MV-4-11 (cell line): ENCODE measurements around the gene STK33.

Experiments
- DNase-seq: peaks from one replicate; lab custom pipeline; 2025; lab: John Stamatoyannopoulos, UW

Gene STK33

DNA sequence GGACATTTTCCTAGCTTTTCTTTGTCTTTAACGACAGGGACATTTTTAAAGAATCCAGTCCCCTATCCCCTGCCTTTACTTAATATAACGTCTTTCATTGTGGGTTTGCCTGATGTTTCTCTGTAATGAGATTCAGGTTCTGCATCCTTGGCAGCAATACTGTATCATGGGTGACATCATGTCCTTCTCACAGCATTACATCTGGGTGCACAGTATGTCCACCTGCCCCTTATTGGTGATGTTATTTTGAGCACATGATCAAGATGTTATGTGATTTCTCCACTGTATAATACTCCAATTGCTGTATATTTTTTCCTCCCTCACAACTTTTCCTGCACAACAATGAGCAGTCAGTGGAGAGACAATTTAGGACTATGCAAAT, 9.7 kb upstream of the STK33 start:
- no peak for DNase-seq

DNA sequence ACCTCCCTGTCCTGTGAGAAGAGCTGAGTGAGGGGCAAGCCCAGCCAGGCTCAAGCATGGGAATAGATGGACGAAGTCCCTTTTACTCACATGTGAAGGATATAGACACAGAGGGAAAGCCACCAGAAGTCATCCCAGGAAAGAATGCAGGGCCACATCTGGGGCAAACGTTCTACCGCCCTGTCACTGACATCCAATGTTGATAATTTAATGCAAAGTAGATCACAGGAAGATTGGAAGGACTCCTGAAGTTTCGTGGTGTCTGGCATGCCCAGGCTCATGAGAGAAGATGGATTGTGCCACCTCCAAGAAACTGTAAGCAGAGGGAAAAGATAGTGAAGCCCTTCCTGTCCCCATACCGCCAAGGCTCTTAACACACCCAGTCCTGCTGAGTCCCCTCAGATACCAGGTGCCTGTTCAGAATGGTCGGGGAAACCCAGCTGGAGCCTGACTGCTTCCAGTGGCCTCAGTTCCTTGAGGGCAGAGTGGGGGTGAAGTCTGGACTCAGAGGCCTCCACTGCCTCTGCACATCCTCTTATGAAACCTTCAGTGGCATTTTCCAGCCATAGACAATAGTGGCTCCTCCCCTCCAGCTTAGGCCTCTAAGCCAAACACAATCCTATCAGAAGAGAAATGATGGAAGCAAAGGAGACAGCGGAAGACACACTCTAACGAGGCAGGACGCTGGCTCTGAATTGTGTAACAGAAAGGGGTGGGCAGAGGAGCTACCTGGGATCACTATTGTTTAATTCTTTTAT, 7.5 kb upstream of the STK33 start:
- DNase-seq, result no peak

DNA sequence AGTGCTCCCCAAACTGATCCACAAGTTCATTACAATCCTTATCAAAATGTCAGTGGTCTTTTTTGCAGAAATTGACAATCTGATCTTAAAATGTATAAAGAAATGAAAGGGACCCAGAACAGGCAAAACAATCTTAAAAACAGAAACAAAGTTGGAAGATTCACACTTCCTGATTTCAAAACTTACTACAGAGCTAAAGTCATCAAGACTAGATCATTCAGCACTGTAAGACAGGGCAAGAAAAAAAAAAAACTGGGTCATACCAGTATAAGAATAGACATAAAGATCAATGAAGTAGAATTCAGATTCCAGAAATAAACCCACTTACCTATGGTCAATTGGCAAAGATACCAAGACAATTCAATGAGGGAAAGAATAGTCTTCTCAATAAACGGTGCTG, 4.5 kb upstream of the STK33 start:
- DNase-seq, result peak; percentile 53

DNA sequence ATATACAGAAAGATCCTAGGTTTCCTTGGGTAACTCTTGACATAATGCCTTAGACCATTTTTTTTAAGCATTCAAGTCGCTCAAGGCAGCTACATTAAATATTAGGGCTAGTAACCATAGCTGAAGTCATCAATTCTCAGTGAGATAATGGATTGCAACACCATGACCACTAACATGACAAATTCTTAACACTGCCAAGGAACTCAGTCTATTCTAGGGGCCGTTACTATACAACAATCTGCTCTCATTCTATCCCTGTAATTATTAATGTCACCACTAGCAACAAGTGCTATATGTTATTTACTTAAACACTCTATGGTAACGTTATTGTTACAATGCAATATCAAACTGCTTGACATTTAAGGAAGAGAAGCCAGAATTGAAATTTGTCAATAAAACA, 3.2 kb upstream of the STK33 start:
- DNase-seq, result peak; percentile 70

DNA sequence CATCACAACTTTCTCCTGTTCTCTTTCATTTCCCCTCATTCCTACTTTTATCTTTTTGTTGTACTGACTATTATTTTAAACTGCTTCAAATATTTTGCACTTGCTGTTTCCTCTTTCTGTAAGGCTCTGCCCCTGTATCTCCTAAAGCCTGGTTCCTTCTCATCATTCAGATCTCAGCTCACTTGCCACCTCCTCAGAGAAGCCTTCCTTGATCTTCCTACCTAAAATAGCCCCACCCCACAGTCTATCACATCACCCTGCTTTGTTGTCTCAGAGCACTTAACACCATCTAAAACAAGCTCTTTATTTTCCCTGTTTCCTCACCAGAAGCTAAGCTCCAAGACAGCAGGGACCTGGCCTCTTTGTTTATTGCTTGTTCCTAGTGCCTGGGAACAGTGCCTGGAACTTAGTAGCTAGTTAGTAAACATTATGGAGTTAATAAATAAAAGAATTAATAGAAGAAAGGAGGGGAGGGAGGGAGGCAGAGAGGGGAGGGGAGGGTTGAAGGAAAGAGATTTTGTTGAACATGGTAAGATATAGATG, 2.5 kb upstream of the STK33 start:
- DNase-seq, result no peak

DNA sequence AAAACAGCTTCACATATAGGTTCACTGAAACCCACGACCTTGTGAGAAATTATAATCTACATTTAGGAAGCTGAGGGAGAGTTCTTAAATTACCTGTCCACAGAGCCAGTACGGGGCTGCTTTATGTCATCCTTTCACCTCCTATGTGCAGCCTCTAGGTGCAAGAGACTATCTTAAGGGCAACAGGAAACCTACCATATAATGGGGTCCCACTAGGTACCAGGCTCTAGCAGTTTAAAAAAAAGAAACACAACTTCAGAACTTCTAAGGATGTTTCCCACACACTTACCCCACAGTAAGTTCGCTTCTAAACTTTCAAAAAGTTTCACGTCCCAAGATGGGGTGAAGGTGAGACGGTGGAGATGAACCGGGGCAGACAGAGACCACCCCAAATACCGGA, 573 bp downstream of the STK33 start:
- no peak for DNase-seq

DNA sequence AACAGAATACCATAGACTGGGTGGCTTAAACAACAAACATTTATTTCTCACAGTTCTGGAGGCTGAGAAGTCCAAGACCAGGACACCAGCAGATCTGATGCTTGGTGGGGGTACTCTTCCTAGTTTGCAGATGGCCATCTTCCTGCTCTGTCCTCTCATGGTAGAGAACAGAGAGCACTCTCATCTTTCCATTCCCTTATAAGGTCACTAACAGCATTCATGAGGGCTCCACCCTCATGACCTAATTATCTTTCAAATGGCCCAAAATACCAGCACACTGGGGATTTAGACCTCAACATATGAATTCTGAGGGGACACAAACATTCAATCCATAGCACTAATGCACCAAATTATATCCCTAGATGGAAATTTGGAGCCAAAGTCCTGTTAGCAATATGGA, 6.1 kb downstream of the STK33 start:
- DNase-seq, result no peak

DNA sequence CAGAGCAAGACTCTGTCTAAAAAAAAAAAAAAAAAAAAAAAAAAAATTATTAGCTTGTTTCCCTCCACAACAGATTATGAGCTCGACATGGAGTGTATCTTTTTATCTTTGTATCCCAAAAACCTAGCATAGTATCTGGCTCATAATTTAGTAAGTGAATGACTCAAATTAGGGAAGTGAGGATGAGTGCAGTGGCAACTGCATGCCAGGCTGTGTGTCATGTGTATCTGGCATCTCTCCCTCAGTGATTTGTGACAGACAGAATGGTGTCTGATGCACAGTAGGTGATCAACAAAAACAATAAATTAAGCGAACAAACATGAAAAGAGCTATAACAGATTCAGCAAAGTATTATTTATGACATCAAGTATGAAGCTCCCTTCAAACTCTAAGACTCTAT, 7.2 kb downstream of the STK33 start:
- DNase-seq, result peak; percentile 55

DNA sequence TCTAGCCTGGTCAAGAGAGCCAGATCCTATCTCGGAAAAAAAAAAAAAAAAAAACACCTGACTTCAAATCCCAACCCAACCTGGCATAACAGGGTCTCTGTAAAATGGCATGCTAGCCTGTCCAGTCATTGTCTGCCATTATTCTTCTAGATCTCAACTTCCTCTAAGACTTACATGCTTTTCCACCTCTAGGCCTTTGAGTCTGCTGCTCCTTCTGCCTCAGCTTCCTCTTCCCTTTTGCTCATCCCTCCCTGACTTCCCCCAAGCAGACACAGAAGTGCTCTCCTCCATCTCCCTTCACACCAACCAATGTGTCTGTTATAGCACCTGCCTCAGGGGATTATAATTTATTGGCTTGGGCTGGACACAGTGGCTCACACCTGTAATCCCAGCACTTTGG, 7.8 kb downstream of the STK33 start:
- peak; percentile 31 for DNase-seq

DNA sequence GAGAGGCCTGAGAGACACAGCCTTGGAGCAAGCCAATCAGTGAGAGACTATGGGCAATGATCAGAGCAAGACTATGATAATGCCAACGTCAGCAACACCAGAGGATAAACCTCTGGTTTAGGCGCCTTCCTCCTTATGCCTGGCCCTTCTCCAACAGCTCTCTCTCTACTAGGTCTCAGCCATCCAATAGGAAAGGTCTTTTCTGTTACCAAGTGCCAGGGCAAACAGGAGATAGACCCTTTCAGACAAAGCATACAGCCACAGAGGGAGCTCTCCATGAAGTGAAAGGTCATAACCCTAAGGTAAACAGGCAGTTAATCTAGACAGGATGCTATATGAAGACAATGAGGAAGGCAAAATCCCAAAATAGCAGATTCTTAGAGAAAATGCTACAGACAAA, 9.5 kb downstream of the STK33 start:
- no peak for DNase-seq

DNA sequence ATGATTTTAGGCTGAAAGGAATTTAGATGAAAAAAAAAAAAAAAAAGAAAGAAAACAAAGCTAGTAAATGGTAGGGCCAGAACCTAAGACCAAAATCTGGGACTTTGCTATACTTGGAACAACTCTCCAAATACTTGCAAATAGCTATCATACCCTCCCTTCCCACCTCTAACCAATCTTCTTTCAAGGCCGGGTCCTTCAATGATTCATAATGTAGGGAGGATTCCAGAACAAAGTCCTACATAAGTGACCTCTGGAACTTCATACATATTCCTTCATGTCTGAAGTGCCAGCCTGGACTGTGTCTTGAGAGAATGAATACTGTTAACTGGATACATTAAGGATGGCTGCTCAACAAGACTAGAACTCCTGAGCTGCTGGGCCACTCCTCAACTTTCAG, 9.9 kb downstream of the STK33 start:
- DNase-seq, result no peak

DNA sequence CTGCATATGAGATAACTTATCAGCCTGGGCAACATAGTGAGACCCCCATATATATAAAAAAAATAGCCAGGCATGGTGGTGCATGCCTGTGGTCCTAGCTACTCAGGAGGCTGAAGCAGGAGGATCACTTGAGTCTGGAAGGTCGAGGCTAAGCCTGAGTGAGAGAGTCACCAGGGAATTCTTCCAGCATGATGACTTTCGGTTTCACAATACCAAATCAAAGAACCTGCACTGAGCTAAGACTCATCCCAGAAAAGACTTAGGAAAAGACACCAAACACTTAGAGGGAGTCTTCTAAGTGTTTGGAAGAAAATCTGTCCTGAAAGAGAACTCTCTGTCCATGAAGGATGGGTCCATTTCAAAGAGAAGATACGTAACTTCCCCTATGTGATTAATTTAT, 12.7 kb downstream of the STK33 start:
- DNase-seq, result no peak

DNA sequence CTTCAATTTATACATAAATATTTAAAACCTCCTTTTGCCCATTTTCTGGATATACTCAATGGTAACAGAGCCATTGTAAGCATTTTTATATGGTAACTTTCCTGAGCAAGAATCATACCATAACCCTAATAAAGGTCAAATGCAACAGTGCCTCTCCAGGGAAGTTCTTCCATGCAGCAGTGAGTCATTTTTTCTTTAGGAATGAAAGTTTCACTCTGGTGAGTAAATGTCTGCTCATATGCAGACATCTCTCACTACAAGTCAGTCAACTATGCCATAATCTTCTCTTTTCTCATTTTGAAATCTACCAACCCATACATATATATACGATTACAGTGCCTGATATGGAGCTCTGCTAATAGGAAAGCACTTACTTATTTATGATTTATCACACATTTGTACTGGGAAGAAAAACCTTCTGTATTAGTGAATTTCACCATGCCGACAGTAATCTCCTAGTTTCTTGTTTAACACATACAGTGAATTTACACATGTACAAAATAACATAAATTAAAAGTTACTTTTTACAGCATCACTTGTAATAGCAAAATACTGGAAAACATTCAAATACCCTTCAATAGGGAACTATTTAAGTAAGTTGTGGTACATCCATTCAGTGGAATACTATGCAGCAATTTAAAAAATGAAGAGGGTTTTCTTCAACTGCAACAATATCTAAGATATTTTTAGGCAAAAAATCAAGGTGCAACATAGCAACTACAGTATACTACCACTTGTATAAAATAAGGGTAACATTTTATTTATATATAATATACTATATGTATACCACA, 16.0 kb downstream of the STK33 start:
- DNase-seq, result no peak

DNA sequence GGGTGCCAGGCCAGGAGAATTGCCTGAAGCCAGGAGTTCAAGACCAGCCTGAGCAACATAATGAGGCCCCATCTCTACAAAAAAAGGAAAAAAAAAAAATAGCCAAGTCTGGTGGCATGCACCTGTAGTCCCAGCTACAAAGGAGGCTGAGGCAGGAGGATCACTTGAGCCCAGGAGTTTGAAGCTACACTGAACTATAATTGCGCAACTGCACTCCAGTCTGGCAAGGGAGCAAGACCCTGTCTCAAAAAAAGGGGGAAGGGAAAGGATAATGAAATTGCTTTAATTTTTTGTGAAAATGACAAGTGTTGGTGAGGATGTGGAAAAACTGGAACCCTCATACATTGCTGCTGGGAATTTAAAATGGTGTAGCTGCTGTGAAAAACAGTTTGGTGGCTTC, 19.2 kb downstream of the STK33 start:
- DNase-seq, result no peak

DNA sequence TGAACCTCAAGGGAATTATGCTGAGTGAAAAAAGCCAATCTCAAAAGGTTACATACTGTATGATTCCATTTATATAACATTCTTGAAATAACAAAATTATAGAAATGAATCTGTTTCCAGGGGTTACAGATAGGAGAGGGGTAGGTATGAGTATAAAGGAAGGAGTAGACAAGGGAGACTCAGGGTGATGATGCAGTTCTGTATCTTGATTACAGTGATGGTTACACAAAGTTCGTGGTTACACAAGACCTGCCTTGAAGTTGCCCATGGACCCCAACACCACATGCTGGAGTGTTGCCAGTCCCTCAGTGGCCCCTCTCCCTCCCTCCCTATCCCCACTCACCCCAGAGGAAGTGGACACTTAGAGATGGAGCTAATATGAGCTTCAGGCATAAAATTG, 20.3 kb downstream of the STK33 start:
- DNase-seq, result no peak

DNA sequence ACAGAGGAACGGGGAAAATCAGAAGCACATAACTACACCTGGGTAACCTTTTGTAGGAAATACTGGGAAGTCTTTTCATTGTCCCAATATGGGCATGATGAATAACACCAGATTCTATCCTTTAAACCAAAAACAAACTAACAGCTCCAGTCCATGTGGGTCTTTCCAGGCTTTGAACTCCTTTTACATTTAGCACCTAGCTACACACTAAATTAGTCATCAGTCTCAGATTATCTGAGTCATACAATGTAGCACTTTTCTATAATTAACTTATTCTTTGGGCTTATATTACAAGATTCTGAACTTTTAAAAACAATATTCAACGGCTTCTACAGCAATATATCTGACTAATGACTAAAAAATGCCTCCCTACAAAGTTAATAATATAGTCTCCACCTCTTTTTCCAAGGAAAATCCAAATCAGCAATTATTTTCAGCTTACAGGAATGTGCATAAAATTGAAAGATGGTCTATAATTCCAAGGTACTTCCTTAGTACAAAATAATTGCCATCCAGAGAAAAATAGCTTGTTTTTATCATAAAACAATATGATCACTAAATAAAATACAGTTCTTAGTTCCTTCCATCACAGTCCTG, 26.3 kb downstream of the STK33 start:
- DNase-seq, result no peak

DNA sequence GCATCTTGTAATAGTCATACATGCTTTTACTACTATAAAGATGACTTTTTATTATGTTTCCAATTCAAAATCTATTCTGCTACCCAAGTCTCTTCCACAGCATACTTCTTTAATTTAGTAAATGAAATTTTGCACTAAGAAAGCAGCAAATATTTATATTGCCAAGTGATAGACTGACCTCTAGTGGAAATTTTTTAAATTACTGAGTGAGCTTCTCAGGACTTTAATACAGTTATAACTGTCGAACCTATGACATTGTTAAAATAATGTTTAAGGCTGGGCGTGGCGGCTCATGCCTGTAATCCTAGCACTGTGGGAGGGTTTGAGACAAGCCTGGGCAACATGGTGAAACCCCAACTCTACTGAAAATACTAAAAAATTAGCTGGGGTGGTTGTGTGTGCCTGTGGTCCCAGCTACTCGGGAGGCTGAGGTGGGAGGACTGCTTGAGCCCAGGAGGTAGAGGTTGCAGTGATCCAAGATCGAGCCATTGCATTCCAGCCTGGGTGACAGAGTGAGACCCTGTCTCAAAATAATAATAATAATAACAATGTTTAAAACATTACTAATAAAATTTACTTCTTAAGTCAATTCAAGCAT, 27.3 kb downstream of the STK33 start:
- peak; percentile 36 for DNase-seq

DNA sequence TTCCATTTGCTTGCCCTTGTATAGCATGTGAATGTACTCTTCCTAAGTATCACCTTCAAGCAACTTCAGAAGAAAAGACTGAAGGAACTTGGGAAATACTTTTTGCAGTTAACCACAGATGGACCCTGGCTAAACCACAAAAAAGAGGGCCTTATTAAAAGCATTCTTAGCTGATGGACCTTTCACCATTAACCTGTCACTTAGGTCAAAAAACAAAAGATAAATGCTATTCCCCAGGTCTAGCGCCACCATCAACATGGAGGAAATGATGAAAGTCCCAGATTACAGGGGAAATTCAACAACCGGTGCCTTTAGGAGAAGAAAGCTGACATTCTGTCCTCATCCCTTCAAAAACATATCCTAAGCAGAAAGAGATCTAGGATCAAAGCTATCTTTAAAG, 29.5 kb downstream of the STK33 start:
- DNase-seq, result no peak

DNA sequence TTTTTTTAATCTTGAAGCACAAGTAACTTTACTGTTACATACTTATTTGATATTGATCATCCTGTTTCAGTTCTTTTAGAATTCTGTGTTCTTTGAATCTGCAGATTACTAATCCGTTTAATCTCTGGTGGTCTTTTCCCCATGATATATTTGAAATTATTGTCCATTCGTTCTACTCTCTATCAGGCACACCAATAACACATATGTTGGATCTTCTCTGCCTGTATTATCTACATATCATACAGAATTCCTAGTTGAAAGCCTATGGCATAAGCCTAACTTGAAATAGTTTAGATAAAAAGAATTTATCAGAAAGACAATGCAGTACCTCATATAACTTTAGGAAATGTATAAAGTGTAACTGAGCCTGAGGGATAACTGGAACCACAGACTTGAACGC, 32.6 kb downstream of the STK33 start:
- no peak for DNase-seq

DNA sequence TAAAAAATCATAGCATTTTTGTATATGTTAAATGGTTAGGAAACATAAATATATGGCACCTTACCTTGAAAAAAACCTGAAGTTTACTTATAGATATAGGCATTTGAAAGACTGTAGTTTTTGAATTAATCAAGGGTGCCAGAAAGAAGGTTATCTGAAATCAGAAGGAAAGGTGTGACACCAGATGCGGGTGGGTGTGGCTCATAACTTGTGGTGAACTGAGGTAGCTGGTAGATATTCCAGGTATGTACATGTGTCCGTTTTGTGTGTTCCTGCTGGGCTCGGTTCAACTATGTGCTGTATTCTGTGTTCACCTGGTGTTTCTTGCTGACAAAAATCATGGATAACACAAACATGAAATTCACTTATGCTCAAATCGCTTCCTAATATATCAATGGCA, 35.6 kb downstream of the STK33 start:
- no peak for DNase-seq

DNA sequence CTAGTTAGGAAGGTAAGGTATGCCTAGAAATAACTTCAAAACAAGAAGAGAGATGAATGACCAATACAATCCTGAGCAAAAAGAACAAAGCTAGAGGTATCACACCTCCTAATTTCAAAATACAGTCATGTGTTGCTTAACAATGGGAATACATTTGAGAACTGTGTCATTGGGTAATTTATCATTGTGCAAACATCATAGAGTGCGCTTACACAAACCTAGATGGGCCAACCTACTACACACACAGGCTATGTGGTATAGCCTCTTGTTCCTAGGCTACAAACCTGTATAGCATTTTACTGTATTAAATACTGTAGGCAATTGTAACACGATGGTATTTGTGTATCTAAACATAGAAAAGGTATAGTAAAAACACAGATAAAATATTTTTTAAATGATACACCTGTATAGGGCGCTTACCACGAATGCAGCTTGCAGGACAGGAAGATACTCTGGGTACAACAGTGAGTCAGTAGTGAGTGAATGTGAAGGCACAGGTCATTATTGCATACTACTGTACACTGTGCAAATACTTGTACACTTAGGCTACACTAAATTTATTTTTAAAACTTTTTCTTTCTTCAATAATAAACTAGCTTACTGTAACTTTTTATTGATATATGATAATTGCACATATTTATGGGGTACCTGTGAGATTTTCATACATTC, 48.2 kb downstream of the STK33 start:
- no peak for DNase-seq

DNA sequence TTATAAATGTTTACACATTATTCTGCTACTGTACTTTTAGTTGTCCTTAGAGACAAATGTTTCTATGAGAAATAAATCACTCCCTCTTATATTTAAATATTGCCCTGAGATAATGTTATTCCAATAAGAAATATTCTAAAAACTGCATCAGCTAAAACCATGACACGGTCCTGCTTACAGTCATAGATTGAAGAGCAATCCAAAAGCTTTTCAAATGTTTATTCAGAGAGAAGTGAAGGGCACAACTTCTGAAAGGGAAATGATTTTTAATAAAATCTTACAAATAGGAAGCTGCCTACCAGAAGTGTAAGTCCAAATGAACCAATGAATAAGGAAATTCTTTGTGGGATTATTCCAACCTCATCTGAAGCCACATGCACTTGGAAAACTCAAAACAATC, 49.2 kb downstream of the STK33 start:
- no peak for DNase-seq
